K562 (cell line): ENCODE data around the gene PPEF2. TPM values are rescaled to one million over a fixed set of nuclear protein-coding genes. Genes with fewer than 3 reads are reported as not detected.

ENCODE experiments used
- ARID2 ChIP-seq: fragments of 450-650 bp; IDR thresholded peaks from 2 replicates; pipeline ENCODE4 v1.6.1; 2017; ENCODE audit warnings: antibody characterized with exemption, mild to moderate bottlenecking
- EHMT2 ChIP-seq: fragments of 450-650 bp; IDR thresholded peaks from 2 replicates; pipeline ENCODE4 v1.6.1; 2018; ENCODE audit warnings: antibody characterized with exemption
- FIP1L1 ChIP-seq: fragments of 200-400 bp; formaldehyde crosslinking; IDR thresholded peaks from 2 replicates; pipeline ENCODE4 v1.6.1; 2018; ENCODE audit warnings: mild to moderate bottlenecking, low read depth, low read length; ENCODE audit not compliant: poor library complexity, severe bottlenecking
- FOSL1 ChIP-seq: fragments of 200-800 bp; sonication (Bioruptor generic); conservative IDR thresholded peaks from 2 replicates; pipeline ENCODE4 v1.6.1; 2016; ENCODE audit warnings: missing genetic modification characterization, missing compliant biosample characterization
- GTF3C2 ChIP-seq: IDR thresholded peaks from 3 replicates; pipeline ENCODE4 v1.6.1; 2011; ENCODE audit warnings: borderline replicate concordance, mild to moderate bottlenecking, moderate library complexity; ENCODE audit not compliant: insufficient read length; ENCODE audit errors: extremely low read depth
- HNRNPH1 ChIP-seq: fragments of 200-400 bp; formaldehyde crosslinking; optimal IDR thresholded peaks from 2 replicates; pipeline ENCODE3; 2017; ENCODE audit warnings: low read depth, mild to moderate bottlenecking, low read length, moderate library complexity
- HOXB6 ChIP-seq: fragments of 250-450 bp; sonication (Bioruptor Pico); IDR thresholded peaks from 2 replicates; pipeline ENCODE4 v1.5.1; 2022; ENCODE audit warnings: mild to moderate bottlenecking, borderline replicate concordance
- NR2C1 ChIP-seq, 2 experiments: fragments of 450-650 bp; IDR thresholded peaks; 2 replicates each; pipeline ENCODE4 v1.6.1; 2017; ENCODE audit warnings: mild to moderate bottlenecking in 2 of 2, antibody characterized with exemption in 1 of 2, inconsistent platforms in 1 of 2, missing compliant biosample characterization in 1 of 2, missing genetic modification characterization in 1 of 2
- SIN3A ChIP-seq, 2 experiments: fragments of 150-350 bp in 1 of 2; IDR thresholded peaks; 2 replicates each; pipeline ENCODE4 v1.6.1; 2011 to 2016; ENCODE audit warnings: borderline replicate concordance in 2 of 2, low read depth in 2 of 2, low read length in 2 of 2, mild to moderate bottlenecking in 2 of 2, moderate library complexity in 2 of 2; ENCODE audit not compliant: control insufficient read depth in 1 of 2
- SOX6 ChIP-seq: fragments of 450-650 bp; IDR thresholded peaks from 2 replicates; pipeline ENCODE4 v1.6.1; 2014; ENCODE audit warnings: mild to moderate bottlenecking
- SP2 ChIP-seq: IDR thresholded peaks from 2 replicates; pipeline ENCODE4 v1.6.1; 2011; ENCODE audit warnings: mild to moderate bottlenecking, low read depth, low read length, moderate library complexity; ENCODE audit not compliant: poor library complexity, severe bottlenecking; ENCODE audit errors: extremely low read depth
- STAG1 ChIP-seq: sonication (generic); formaldehyde crosslinking; IDR thresholded peaks from 2 replicates; pipeline ENCODE4 v1.5.0; 2020; ENCODE audit warnings: missing genetic modification reagents, borderline replicate concordance
- ZEB2 ChIP-seq: fragments of 450-650 bp; IDR thresholded peaks from 2 replicates; pipeline ENCODE4 v1.6.1; 2016
- ZNF212 ChIP-seq: fragments of 450-650 bp; formaldehyde crosslinking; IDR thresholded peaks from 2 replicates; pipeline ENCODE4 v1.4.0; 2020; ENCODE audit warnings: mild to moderate bottlenecking
- ZNF232 ChIP-seq: sonication (generic); formaldehyde crosslinking; IDR thresholded peaks from 2 replicates; pipeline ENCODE4 v1.8.0; 2022; ENCODE audit warnings: mild to moderate bottlenecking, missing genetic modification reagents
- ZNF41 ChIP-seq: fragments of 250-450 bp; sonication (Bioruptor Pico); conservative IDR thresholded peaks from 2 replicates; pipeline ENCODE4 v1.4.0; 2020; ENCODE audit warnings: mild to moderate bottlenecking
- polyA plus RNA-seq, 8 experiments: library from polyadenylated mRNA; depleted of rRNA in 4 of 8; stranded (reverse) in 5 of 8; unstranded in 3 of 8; fragments of >200 nt; fragmentation: Nextera tagmentation in 2 of 8; fragmentation: Illumina TruSeq in 1 of 8; extraction: Ambion mirVana in 2 of 8; extraction: Trizol in 1 of 8; gene quantifications; 2 replicates each; pipeline versions ENCODE4 v1.2.1 to v1.2.3, GENCODE V29; 2011 to 2014; ENCODE audit warnings: inconsistent platforms in 1 of 8, missing spikeins in 1 of 8
- total RNA-seq, 7 experiments: library from RNA; depleted of rRNA in 6 of 7; stranded (reverse); fragments of >200 nt in 6 of 7; fragmentation: Illumina TruSeq in 2 of 7; extraction: Trizol in 2 of 7; gene quantifications; 2 replicates each; pipeline versions ENCODE4 v1.2.1 to v1.2.3, GENCODE V29; 2011 to 2021; ENCODE audit warnings: low replicate concordance in 1 of 7
- TF ChIP-seq, protein P1 (sequence below): sonication (generic); formaldehyde crosslinking; IDR thresholded peaks from 2 replicates; pipeline ENCODE4 v1.8.1; 2023; ENCODE audit warnings: mild to moderate bottlenecking, missing genetic modification reagents
- TF ChIP-seq, protein P2 (sequence below): sonication (generic); formaldehyde crosslinking; IDR thresholded peaks from 2 replicates; pipeline ENCODE4 v1.8.0; 2023; ENCODE audit warnings: mild to moderate bottlenecking, missing genetic modification reagents

The PPEF2 gene
- total and polyA plus RNA-seq, 9 of the 15 experiments (the other 6 are each of a cell fraction or from before 2014, with no cell fraction given): not detected

GRCh38 chr4:75940692-75941253 lies 38.5 kb upstream of the PPEF2 start, which contains the start of gene NAAA (continued):
- no peak for TF ChIP-seq GTF3C2
- peak in 1 of 2 experiments; percentile 22; a peak in 1 of 4 replicates for TF ChIP-seq SIN3A (IDR thresholded peaks at IDR 0.05; ENCODE audit: borderline replicate concordance in 2 of 2, control insufficient read depth in 1 of 2, low read depth in 2 of 2, low read length in 2 of 2)
- TF ChIP-seq ARID2: no peak
- no peak for TF ChIP-seq STAG1 (CRISPR knock-in tag)
- no peak for TF ChIP-seq ZNF232 (CRISPR knock-in tag)
- TF ChIP-seq FIP1L1: no peak
- TF ChIP-seq, protein P1, sequence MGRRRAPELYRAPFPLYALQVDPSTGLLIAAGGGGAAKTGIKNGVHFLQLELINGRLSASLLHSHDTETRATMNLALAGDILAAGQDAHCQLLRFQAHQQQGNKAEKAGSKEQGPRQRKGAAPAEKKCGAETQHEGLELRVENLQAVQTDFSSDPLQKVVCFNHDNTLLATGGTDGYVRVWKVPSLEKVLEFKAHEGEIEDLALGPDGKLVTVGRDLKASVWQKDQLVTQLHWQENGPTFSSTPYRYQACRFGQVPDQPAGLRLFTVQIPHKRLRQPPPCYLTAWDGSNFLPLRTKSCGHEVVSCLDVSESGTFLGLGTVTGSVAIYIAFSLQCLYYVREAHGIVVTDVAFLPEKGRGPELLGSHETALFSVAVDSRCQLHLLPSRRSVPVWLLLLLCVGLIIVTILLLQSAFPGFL (CRISPR knock-in tag): no peak
- TF ChIP-seq ZNF41 (CRISPR knock-in tag): no peak
- no peak for TF ChIP-seq SP2
- no peak for TF ChIP-seq SOX6
- no peak for TF ChIP-seq HOXB6 (CRISPR knock-in tag)
- TF ChIP-seq EHMT2: no peak
- no peak for TF ChIP-seq NR2C1 (IDR thresholded peaks at IDR 0.05)
- TF ChIP-seq NR2C1 (tag; IDR thresholded peaks at IDR 0.05): no peak
- no peak for TF ChIP-seq HNRNPH1
- TF ChIP-seq, protein P2, sequence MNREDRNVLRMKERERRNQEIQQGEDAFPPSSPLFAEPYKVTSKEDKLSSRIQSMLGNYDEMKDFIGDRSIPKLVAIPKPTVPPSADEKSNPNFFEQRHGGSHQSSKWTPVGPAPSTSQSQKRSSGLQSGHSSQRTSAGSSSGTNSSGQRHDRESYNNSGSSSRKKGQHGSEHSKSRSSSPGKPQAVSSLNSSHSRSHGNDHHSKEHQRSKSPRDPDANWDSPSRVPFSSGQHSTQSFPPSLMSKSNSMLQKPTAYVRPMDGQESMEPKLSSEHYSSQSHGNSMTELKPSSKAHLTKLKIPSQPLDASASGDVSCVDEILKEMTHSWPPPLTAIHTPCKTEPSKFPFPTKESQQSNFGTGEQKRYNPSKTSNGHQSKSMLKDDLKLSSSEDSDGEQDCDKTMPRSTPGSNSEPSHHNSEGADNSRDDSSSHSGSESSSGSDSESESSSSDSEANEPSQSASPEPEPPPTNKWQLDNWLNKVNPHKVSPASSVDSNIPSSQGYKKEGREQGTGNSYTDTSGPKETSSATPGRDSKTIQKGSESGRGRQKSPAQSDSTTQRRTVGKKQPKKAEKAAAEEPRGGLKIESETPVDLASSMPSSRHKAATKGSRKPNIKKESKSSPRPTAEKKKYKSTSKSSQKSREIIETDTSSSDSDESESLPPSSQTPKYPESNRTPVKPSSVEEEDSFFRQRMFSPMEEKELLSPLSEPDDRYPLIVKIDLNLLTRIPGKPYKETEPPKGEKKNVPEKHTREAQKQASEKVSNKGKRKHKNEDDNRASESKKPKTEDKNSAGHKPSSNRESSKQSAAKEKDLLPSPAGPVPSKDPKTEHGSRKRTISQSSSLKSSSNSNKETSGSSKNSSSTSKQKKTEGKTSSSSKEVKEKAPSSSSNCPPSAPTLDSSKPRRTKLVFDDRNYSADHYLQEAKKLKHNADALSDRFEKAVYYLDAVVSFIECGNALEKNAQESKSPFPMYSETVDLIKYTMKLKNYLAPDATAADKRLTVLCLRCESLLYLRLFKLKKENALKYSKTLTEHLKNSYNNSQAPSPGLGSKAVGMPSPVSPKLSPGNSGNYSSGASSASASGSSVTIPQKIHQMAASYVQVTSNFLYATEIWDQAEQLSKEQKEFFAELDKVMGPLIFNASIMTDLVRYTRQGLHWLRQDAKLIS (CRISPR knock-in tag): no peak
- TF ChIP-seq ZEB2: no peak
- TF ChIP-seq FOSL1 (tag): no peak
- no peak for TF ChIP-seq ZNF212 (CRISPR knock-in tag)
